ENCODE data around the gene EVPL. TPM values are rescaled to one million over a fixed set of nuclear protein-coding genes. Genes with fewer than 3 reads are reported as not detected.

Gene EVPL
- total RNA-seq, result not detected in 2 replicates

DNA sequence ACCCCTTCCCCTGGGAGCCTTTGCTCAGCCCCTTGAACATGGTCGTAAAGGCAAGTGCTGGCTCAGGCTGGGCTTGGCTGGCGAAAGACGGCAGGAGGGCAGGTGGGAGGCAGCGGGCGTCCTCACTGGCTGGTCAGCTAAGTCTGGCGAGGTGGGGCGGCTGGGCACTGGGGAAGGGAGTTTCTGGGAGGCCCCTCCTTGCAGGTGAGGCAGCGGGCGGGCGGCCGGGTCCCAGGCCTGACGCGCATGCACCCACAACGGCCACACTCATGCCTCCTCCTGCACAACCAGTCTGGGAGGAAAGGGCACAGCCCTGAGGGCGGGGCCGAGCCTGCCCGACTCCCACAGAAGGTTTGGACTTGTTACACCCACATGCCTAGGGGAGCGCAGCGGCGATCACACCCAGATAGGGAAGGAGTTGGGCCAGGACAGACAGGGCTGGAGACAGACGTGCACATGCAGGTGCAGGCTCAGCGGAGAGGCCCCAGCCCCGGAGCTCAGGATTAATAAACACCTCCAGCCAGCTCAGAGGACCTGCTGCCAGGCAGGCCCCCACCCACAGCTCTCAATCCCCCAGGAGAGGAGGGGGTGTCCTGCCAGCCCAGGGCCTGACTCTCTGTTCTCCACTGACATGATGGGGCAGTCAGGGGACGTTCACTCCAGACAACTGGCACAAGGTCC lies at the start of gene EVPL:
EVPL (minus strand) TSS at position 148 of the 681 bp plus-strand sequence; CDS start at position 40, 108 bp downstream.
- peaks cover 8% of the 10 kb centered on the region for H3K4me1 Mint-ChIP-seq
- intact Hi-C loops (cut with micrococcal nuclease), result no loop called here
- TF ChIP-seq, protein P1, sequence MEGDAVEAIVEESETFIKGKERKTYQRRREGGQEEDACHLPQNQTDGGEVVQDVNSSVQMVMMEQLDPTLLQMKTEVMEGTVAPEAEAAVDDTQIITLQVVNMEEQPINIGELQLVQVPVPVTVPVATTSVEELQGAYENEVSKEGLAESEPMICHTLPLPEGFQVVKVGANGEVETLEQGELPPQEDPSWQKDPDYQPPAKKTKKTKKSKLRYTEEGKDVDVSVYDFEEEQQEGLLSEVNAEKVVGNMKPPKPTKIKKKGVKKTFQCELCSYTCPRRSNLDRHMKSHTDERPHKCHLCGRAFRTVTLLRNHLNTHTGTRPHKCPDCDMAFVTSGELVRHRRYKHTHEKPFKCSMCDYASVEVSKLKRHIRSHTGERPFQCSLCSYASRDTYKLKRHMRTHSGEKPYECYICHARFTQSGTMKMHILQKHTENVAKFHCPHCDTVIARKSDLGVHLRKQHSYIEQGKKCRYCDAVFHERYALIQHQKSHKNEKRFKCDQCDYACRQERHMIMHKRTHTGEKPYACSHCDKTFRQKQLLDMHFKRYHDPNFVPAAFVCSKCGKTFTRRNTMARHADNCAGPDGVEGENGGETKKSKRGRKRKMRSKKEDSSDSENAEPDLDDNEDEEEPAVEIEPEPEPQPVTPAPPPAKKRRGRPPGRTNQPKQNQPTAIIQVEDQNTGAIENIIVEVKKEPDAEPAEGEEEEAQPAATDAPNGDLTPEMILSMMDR (IDR thresholded peaks at IDR 0.05), result no peak
- H3K36me3 Mint-ChIP-seq (ENCODE audit: low read depth), result no peaks in the 10 kb centered on the region
- no peaks in the 10 kb centered on the region for H3K27me3 Mint-ChIP-seq
- ChIA-PET POLR2A (interaction anchor here (0.7 kb wide), 1 partner anchor 11 kb away, joined by 10 read pairs; no protein-coding TSS in a partner anchor), CTCF (no interaction called here)
- no peak within 1 kb of the TSS for H3K4me3 Mint-ChIP-seq
- no peaks in the 10 kb centered on the region for H3K9me3 Mint-ChIP-seq
- DNase-seq (no peak), ATAC-seq (ENCODE audit: low read depth) (no peak)
- no peak within 1 kb of the TSS for H3K27ac Mint-ChIP-seq

DNA sequence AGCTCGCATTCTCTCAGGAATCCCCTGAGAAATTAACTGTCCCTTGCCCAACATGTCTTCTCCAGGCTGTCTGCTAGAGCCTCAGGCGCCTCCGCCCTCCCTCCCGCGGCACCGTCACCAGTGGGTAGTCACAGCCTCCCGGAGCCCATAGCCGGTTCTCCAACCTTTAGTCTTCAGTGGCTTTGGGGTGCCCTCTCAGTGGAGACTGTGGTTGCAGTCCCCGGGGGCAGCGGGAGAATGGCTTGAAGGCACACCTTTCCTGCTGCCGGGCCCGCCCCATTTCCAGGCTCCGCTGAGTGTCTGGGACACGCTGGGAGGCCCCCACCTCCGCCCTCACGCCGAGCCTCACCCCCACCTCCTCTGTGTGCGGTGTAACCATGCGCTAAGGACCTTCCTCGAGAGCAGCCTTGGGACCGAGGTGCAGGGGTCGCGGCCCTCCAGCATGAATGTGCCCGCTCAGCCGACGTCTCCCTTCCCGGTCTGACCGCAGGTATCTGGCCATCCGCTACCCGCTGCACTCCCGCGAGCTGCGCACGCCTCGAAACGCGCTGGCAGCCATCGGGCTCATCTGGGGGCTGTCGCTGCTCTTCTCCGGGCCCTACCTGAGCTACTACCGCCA lies 49.1 kb upstream of the EVPL start:
- TF ChIP-seq, protein P1 (IDR thresholded peaks at IDR 0.05), result no peak
- Mint-ChIP-seq H3K9me3 (no peaks in the 10 kb centered on the region), H3K27me3 (peaks cover 36% of the 10 kb centered on the region), H3K36me3 (ENCODE audit: low read depth) (peaks cover 3% of the 10 kb centered on the region), H3K4me1 (peaks cover 51% of the 10 kb centered on the region), H3K4me3 (peak overlapping the region; percentile 79), H3K27ac (no peak overlapping the region)
- intact Hi-C loops (cut with micrococcal nuclease), result no loop called here
- ChIA-PET POLR2A (no interaction called here), CTCF (no interaction called here)
- DNase-seq (no peak), ATAC-seq (ENCODE audit: low read depth) (no peak)

DNA sequence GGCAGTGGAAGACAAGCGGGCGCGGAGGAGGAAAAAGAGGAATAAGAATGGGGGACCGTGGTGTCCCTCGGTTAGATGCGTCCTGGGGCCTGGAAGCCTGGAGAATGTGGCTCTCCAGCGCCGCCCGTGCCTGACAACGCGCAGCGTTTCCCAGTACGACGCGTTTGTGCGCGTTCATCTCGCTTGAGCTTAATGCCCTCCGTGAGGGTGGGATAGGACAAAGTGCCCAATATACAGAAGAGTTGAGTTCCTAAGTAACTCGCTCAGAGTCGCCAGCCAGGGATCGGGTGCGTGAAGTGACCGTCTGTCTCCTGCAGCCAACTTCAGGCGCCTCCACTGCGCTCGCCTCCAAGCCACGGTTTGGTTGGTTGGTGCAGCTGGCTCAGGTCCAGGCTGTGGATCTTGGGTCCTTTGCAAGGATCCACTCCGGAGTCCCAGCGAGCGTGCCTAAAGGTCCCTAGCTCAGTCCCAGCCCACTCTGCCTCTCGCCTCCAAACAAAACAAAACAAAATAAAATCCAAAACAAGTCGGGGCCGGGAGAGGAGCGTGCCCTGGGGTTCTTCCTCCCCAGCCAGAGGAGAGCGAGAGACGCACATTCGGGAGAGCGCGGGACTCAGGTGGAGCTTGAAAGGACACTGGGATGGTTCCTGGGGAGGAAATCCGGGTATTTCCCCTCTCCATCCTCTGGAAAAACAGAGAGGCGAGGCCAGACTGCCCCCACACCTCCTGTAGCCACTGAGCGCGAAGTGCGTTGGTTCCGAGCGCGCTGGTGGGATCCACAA lies 48.4 kb upstream of the EVPL start:
- Mint-ChIP-seq H3K9me3 (no peaks in the 10 kb centered on the region), H3K27ac (peak overlapping the region; percentile 60), H3K4me1 (peaks cover 55% of the 10 kb centered on the region)

DNA sequence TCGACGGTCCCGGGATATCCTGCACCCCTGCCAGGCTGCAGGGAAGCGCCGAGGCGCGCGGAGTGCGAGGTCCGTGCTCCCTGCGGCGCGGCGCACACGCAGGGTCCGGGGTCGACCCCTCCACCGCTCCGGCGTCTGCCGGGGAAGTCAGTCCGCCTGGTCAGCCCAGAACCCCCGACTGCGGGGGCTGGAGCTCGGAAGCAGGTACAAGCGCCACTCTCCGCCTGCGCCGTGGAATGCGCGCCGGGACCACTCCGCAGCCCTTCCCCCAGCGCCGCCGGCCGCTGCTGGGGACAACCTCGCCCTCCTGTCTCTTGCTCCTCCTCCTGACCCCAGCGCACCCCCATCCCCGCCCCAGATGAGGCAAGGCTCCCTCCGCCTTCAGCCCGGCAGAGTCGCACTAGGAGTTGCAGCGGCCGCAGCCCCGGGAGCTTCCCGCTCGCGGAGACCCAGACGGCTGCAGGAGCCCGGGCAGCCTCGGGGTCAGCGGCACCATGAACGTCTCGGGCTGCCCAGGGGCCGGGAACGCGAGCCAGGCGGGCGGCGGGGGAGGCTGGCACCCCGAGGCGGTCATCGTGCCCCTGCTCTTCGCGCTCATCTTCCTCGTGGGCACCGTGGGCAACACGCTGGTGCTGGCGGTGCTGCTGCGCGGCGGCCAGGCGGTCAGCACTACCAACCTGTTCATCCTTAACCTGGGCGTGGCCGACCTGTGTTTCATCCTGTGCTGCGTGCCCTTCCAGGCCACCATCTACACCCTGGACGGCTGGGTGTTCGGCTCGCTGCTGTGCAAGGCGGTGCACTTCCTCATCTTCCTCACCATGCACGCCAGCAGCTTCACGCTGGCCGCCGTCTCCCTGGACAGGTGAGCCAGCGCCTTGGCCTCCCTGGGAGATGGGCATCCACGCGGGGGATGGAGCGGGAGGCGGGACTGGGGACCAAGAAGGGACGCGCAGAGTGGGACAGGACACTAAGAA lies 47.6 kb upstream of the EVPL start, which contains the start of gene GALR2:
GALR2 (plus strand) TSS at position 392 of the 974 bp plus-strand sequence; CDS start at position 495, 103 bp downstream.
- POLR2A ChIA-PET, result no interaction called here
- Mint-ChIP-seq H3K27me3 (peaks cover 36% of the 10 kb centered on the region), H3K4me3 (peak within 1 kb of the TSS; percentile 78), H3K4me1 (peaks cover 54% of the 10 kb centered on the region), H3K27ac (peak within 1 kb of the TSS; percentile 60), H3K36me3 (ENCODE audit: low read depth) (peaks cover 8% of the 10 kb centered on the region), H3K9me3 (no peaks in the 10 kb centered on the region)
- TF ChIP-seq, protein P1 (IDR thresholded peaks at IDR 0.05), result no peak
- intact Hi-C loops (cut with micrococcal nuclease), result loop anchor here (5.0 kb wide), 1 partner anchor 308 kb away; the partner anchor contains the start of gene SPHK1
- CTCF ChIA-PET, result no interaction called here
- ATAC-seq (ENCODE audit: low read depth), result no peak
- DNase-seq, result no peak

More for the DNA sequence above, 48.4 kb upstream of the EVPL start:
- Mint-ChIP-seq H3K36me3 (ENCODE audit: low read depth) (peaks cover 3% of the 10 kb centered on the region), H3K27me3 (peaks cover 36% of the 10 kb centered on the region), H3K4me3 (peak overlapping the region; percentile 78)
- ChIA-PET CTCF (no interaction called here), POLR2A (no interaction called here)
- ATAC-seq (ENCODE audit: low read depth) (no peak), DNase-seq (no peak)
- TF ChIP-seq, protein P1 (IDR thresholded peaks at IDR 0.05), result no peak
- intact Hi-C loops (cut with micrococcal nuclease), result no loop called here
